ENCODE results near the gene AURKAIP1. TPM values are rescaled to one million over a fixed set of nuclear protein-coding genes. Genes with fewer than 3 reads are reported as not detected.
"Not testable (repeated sequence)": the region's sequence is repeated elsewhere in the genome, so short reads cannot be mapped to it uniquely, and the experiment has no call there.

AURKAIP1 gene
- total RNA-seq, 1 experiment from 2014 or later, result 196 TPM

GRCh38 chr1:1411626-1412025 lies 36.6 kb upstream of the AURKAIP1 start:
- H3K79me1 ChIP-seq (ENCODE audit: insufficient read depth, low read depth, low read length, poor library complexity, severe bottlenecking), result no peaks in the 10 kb centered on the region
- H3K23me2 ChIP-seq (ENCODE audit: insufficient read length, low read depth, low read length, poor library complexity, severe bottlenecking), result peaks cover 6% of the 10 kb centered on the region
- Mint-ChIP-seq H3K4me1 (peaks cover 38 to 41% of the 10 kb centered on the region in 2 experiments), H3K27ac (peak overlapping the region; percentile 74 to 94 (median 88); a peak in 6 of 7 replicates), H3K4me3 (peak overlapping the region in 1 of 2 experiments; percentile 13; a peak in 1 of 5 replicates), H3K27me3 (ENCODE audit: low read depth) (peaks cover 2% of the 10 kb centered on the region), H3K36me3 (ENCODE audit: insufficient read depth in 1 of 3, low read depth in 3 of 3) (peaks cover 10 to 33% (median 28%) of the 10 kb centered on the region in 3 experiments), H3K9me3 (peaks cover 6 to 14% of the 10 kb centered on the region in 2 experiments; a peak in 4 of 5 replicates)
- peaks cover 5% of the 10 kb centered on the region; the same call in 1 of the 2 replicates for H3K79me2 ChIP-seq (ENCODE audit: insufficient read depth, low read length)
- no peak overlapping the region for H3K18ac ChIP-seq (ENCODE audit: insufficient read length, low read depth, low read length)
- H3K27me3 ChIP-seq (ENCODE audit: insufficient read depth, low read length), result no peaks in the 10 kb centered on the region
- no peak overlapping the region for H2BK5ac ChIP-seq (ENCODE audit: insufficient read length, low read length)
- no peak overlapping the region for H2BK20ac ChIP-seq (ENCODE audit: low read depth, low read length, poor library complexity, severe bottlenecking)
- TF ChIP-seq CTCF (conservative IDR thresholded peaks at IDR 0.05), result no peak
- peaks cover 3% of the 10 kb centered on the region; the same call in 1 of the 2 replicates for H3K4me1 ChIP-seq (ENCODE audit: insufficient read depth, low read length)
- no peak overlapping the region for H2AFZ ChIP-seq (ENCODE audit: low read length)
- no peak overlapping the region for H3K27ac ChIP-seq (ENCODE audit: insufficient read length, low read depth, low read length)
- H2BK120ac ChIP-seq (ENCODE audit: low read depth, low read length, poor library complexity, severe bottlenecking), result no peak overlapping the region
- no peak overlapping the region for H3K4me2 ChIP-seq (ENCODE audit: insufficient read depth, insufficient read length, low read length)
- H4K5ac ChIP-seq (ENCODE audit: insufficient read length, low read depth, low read length), result no peak overlapping the region
- no peak overlapping the region for H3K9ac ChIP-seq (ENCODE audit: extremely low read depth, insufficient read length, low read length)
- H3K4ac ChIP-seq (ENCODE audit: low read depth, low read length), result no peak overlapping the region
- H3K14ac ChIP-seq (ENCODE audit: insufficient read depth, low read length), result no peak overlapping the region
- H3K23ac ChIP-seq (ENCODE audit: insufficient read length, low read depth, low read length), result no peak overlapping the region
- H3K9me3 ChIP-seq (ENCODE audit: control insufficient read depth, low read depth, low read length), result no peaks in the 10 kb centered on the region
- no peak overlapping the region for H4K8ac ChIP-seq (replicated peaks; ENCODE audit: insufficient read length, low read depth, low read length)
- H3T11ph ChIP-seq (ENCODE audit: low read length), result no peak overlapping the region
- peak overlapping the region; percentile 7 for H2BK12ac ChIP-seq (ENCODE audit: insufficient read length, low read depth, low read length)
- H4K91ac ChIP-seq (ENCODE audit: insufficient read length, low read depth, low read length), result no peak overlapping the region
- H2AK5ac ChIP-seq (ENCODE audit: insufficient read length, low read length), result no peak overlapping the region
- no peaks in the 10 kb centered on the region for H4K20me1 ChIP-seq (ENCODE audit: control insufficient read depth, insufficient read depth, insufficient read length)
- DNase-seq, result no peak
- WGBS (ENCODE audit: extremely low coverage, insufficient read length, low lambda C conversion rate), result no CpG with 5 or more reads among the region's 13 CpGs
- no peak overlapping the region for H3K56ac ChIP-seq (ENCODE audit: insufficient read length, low read depth, low read length)
- no peak overlapping the region for H2BK15ac ChIP-seq (ENCODE audit: low read depth, low read length)

- H2BK12ac ChIP-seq (ENCODE audit: insufficient read length, low read depth, low read length); H3K27me3 ChIP-seq (ENCODE audit: insufficient read depth, low read length); H2BK120ac ChIP-seq (ENCODE audit: low read depth, low read length, poor library complexity, severe bottlenecking); H2BK20ac ChIP-seq (ENCODE audit: low read depth, low read length, poor library complexity, severe bottlenecking); H3K4me2 ChIP-seq (ENCODE audit: insufficient read depth, insufficient read length, low read length); H4K8ac ChIP-seq (replicated peaks; ENCODE audit: insufficient read length, low read depth, low read length); H4K20me1 ChIP-seq (ENCODE audit: control insufficient read depth, insufficient read depth, insufficient read length); H3K14ac ChIP-seq (ENCODE audit: insufficient read depth, low read length); H3K27me3 Mint-ChIP-seq (ENCODE audit: low read depth); H3K79me1 ChIP-seq (ENCODE audit: insufficient read depth, low read depth, low read length, poor library complexity, severe bottlenecking); H3K79me2 ChIP-seq (ENCODE audit: insufficient read depth, low read length); H4K5ac ChIP-seq (ENCODE audit: insufficient read length, low read depth, low read length); H4K91ac ChIP-seq (ENCODE audit: insufficient read length, low read depth, low read length); H2AFZ ChIP-seq (ENCODE audit: low read length); H3T11ph ChIP-seq (ENCODE audit: low read length); H3K18ac ChIP-seq (ENCODE audit: insufficient read length, low read depth, low read length); H3K9me3 ChIP-seq (ENCODE audit: control insufficient read depth, low read depth, low read length); H2AK5ac ChIP-seq (ENCODE audit: insufficient read length, low read length); H2BK15ac ChIP-seq (ENCODE audit: low read depth, low read length); DNase-seq; H3K4ac ChIP-seq (ENCODE audit: low read depth, low read length); H3K4me1 ChIP-seq (ENCODE audit: insufficient read depth, low read length); H3K9ac ChIP-seq (ENCODE audit: extremely low read depth, insufficient read length, low read length); H2BK5ac ChIP-seq (ENCODE audit: insufficient read length, low read length); H3K56ac ChIP-seq (ENCODE audit: insufficient read length, low read depth, low read length); H3K23ac ChIP-seq (ENCODE audit: insufficient read length, low read depth, low read length): not testable (repeated sequence)
- H3K27ac Mint-ChIP-seq, result peak overlapping the region; percentile 89 to 100 (median 99)
- Histone ChIP-seq H3K27ac (ENCODE audit: insufficient read length, low read depth, low read length) (peak overlapping the region; percentile 15), H3K23me2 (ENCODE audit: insufficient read length, low read depth, low read length, poor library complexity, severe bottlenecking) (peaks cover 11% of the 10 kb centered on the region)
- peaks cover 21 to 47% (median 40%) of the 10 kb centered on the region in 3 experiments for H3K36me3 Mint-ChIP-seq (ENCODE audit: insufficient read depth in 1 of 3, low read depth in 3 of 3)
- H3K4me3 Mint-ChIP-seq, result peak overlapping the region; percentile 73 to 92; a peak in 4 of 5 replicates
- H3K4me1 Mint-ChIP-seq, result peaks cover 34 to 47% of the 10 kb centered on the region in 2 experiments
- WGBS (ENCODE audit: extremely low coverage, insufficient read length, low lambda C conversion rate), result no CpG with 5 or more reads among the region's 8 CpGs
- peaks cover 6 to 14% of the 10 kb centered on the region in 2 experiments; a peak in 4 of 5 replicates for H3K9me3 Mint-ChIP-seq
Observed at GRCh38 chr1:1410238-1410637, 35.2 kb upstream of the AURKAIP1 start.

Measured in H9 (cell line).